Nephron progenitor cell (in vitro differentiated cells): ENCODE results near the gene F2RL2.

Experiments used
- DNase-seq: peaks from one replicate; pipeline ENCODE4 v3.0.0; 2021
- H3K27ac Mint-ChIP-seq: 2 replicates; pipeline ENCODE4 v1.8.0; 2021; ENCODE audit warnings: mild to moderate bottlenecking, moderate library complexity, mixed read lengths
- H3K27me3 Mint-ChIP-seq: 2 replicates; pipeline ENCODE4 v1.8.0; 2021; ENCODE audit warnings: mild to moderate bottlenecking, low read depth, mixed read lengths; ENCODE audit not compliant: poor library complexity
- H3K36me3 Mint-ChIP-seq: 2 replicates; pipeline ENCODE4 v1.8.0; 2021; ENCODE audit warnings: low read depth, mixed read lengths
- H3K4me1 Mint-ChIP-seq: 2 replicates; pipeline ENCODE4 v1.8.0; 2021; ENCODE audit warnings: mixed read lengths
- H3K4me3 Mint-ChIP-seq: 2 replicates; pipeline ENCODE4 v1.8.0; 2021; ENCODE audit warnings: mild to moderate bottlenecking, moderate library complexity, mixed read lengths
- H3K9me3 Mint-ChIP-seq: 2 replicates; pipeline ENCODE4 v1.8.0; 2021; ENCODE audit warnings: mild to moderate bottlenecking, moderate library complexity, mixed read lengths
- CTCF ChIP-seq: fragments of 200-600 bp; sonication (generic); IDR thresholded peaks from 2 replicates; pipeline ENCODE4 v1.5.0; 2021; ENCODE audit warnings: antibody characterized with exemption

F2RL2 gene

GRCh38 chr5:76583163-76584047 lies 39.8 kb downstream of the F2RL2 start:
- H3K9me3 Mint-ChIP-seq = no peaks in the 10 kb centered on the region
- peaks cover 10% of the 10 kb centered on the region for H3K4me1 Mint-ChIP-seq
- H3K4me3 Mint-ChIP-seq = no peak overlapping the region
- H3K27ac Mint-ChIP-seq = no peak overlapping the region
- H3K36me3 Mint-ChIP-seq = peaks cover 2% of the 10 kb centered on the region
- no peak for DNase-seq
- TF ChIP-seq CTCF = peak; percentile 21
- H3K27me3 Mint-ChIP-seq = no peaks in the 10 kb centered on the region

GRCh38 chr5:76582230-76583162 lies 40.7 kb downstream of the F2RL2 start:
- no peak for DNase-seq
- no peaks in the 10 kb centered on the region for H3K9me3 Mint-ChIP-seq
- no peak overlapping the region for H3K27ac Mint-ChIP-seq
- H3K27me3 Mint-ChIP-seq = no peaks in the 10 kb centered on the region
- TF ChIP-seq CTCF = no peak
- no peak overlapping the region for H3K4me3 Mint-ChIP-seq
- H3K36me3 Mint-ChIP-seq = no peaks in the 10 kb centered on the region
- peaks cover 10% of the 10 kb centered on the region for H3K4me1 Mint-ChIP-seq

- Mint-ChIP-seq H3K4me1 (peaks cover 10% of the 10 kb centered on the region), H3K36me3 (no peaks in the 10 kb centered on the region), H3K27me3 (no peaks in the 10 kb centered on the region), H3K9me3 (no peaks in the 10 kb centered on the region), H3K4me3 (no peak overlapping the region), H3K27ac (peak overlapping the region; percentile 14)
- no peak for DNase-seq
- no peak for TF ChIP-seq CTCF
These were observed 42.2 kb downstream of the F2RL2 start for GRCh38 chr5:76580981-76581380.

DNA sequence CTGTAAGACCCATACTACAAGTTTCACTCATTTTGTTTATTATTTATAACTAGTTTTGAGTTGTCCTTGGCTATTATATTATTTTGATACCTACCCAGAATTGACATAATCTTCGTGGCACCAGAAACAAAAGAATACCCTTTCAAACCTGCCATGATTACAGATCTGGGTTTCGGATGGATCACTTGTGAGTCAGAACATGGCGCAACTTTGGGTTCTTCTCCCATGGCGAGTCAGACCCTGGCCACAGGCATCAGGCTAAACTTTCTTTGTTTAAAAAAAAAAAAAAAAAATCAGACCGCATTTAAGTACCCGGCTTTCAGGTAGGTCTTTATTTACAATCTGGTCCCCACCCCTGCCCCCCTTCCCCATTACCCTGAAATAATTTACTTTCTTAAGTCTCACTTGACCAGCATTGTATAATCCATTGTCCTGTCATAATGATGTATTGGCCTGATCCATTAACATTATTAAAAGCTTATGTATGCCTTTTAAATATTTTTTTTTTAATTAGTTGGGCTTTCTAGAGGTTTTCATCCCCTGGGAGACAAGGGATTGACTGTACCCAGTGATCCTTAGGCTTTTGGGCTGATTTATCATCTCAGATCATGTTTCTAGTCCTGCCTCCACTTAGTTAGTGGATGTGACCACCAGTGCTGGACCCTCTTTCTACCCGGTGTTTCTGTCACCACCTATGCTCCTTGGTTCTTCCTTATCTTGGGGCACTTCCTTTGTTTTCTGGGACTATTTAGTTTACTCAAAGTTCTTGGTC lies 43.9 kb downstream of the F2RL2 start:
- Mint-ChIP-seq H3K4me1 (peaks cover 10% of the 10 kb centered on the region), H3K27ac (no peak overlapping the region), H3K9me3 (no peaks in the 10 kb centered on the region), H3K36me3 (no peaks in the 10 kb centered on the region), H3K27me3 (no peaks in the 10 kb centered on the region), H3K4me3 (no peak overlapping the region)
- no peak for TF ChIP-seq CTCF
- DNase-seq = no peak

- TF ChIP-seq CTCF = no peak
- Mint-ChIP-seq H3K36me3 (no peaks in the 10 kb centered on the region), H3K27me3 (no peaks in the 10 kb centered on the region), H3K4me1 (no peaks in the 10 kb centered on the region), H3K4me3 (no peak overlapping the region), H3K9me3 (no peaks in the 10 kb centered on the region), H3K27ac (no peak overlapping the region)
- DNase-seq = no peak
These were observed 46.2 kb downstream of the F2RL2 start for GRCh38 chr5:76576996-76577395.
